Stimulated activated CD4-positive, alpha-beta T cell treated with anti-CD3 and anti-CD28 coated beads, Interleukin-12 subunit alpha, Interleukin-12 subunit beta, amount 100 ng/mL, for 24 hours (primary cell): ENCODE data around the gene IFNA1.
A peak's percentile ranks its signal among the peaks of the same experiment; 100 is the strongest.
"Not testable (repeated sequence)": the region's sequence is repeated elsewhere in the genome, so short reads cannot be mapped to it uniquely, and the experiment has no call there.

Experiments used
- DNase-seq, 2 experiments: peaks; one replicate each; pipeline ENCODE4 v3.0.0-alpha.2; 2020; ENCODE audit warnings: low read depth in 2 of 2

The IFNA1 gene

GRCh38 chr9:21440139-21440538 is at the start of gene IFNA1:
Gene IFNA1, plus strand, starts transcription at chr9:21440439. Its CDS starts 69 bp downstream, at chr9:21440508.
- DNase-seq = no peak

- no peak for DNase-seq
Measured at GRCh38 chr9:21392270-21392669, 48.0 kb upstream of the IFNA1 start.

- DNase-seq = peak; percentile 17 to 50
Measured at GRCh38 chr9:21395778-21396717, 44.2 kb upstream of the IFNA1 start.

- no peak for DNase-seq
Measured at GRCh38 chr9:21398955-21399489, 41.2 kb upstream of the IFNA1 start.

GRCh38 chr9:21399956-21400355 is 40.3 kb upstream of the IFNA1 start:
- no peak for DNase-seq

GRCh38 chr9:21402386-21403251 is 37.6 kb upstream of the IFNA1 start:
- DNase-seq = no peak

GRCh38 chr9:21404146-21404545 is 36.1 kb upstream of the IFNA1 start:
- DNase-seq = no peak

- no peak for DNase-seq
Measured at GRCh38 chr9:21408817-21409216, 31.4 kb upstream of the IFNA1 start, which contains the start of gene IFNA8. Gene IFNA8, plus strand, starts transcription at chr9:21409117. Its CDS starts 60 bp downstream, at chr9:21409177.

- DNase-seq = no peak
Measured at GRCh38 chr9:21412107-21412506, 28.1 kb upstream of the IFNA1 start.

- DNase-seq = no peak
Measured at GRCh38 chr9:21413151-21413550, 27.1 kb upstream of the IFNA1 start.

GRCh38 chr9:21413624-21414023 is 26.6 kb upstream of the IFNA1 start:
- DNase-seq = no peak

GRCh38 chr9:21414220-21414940 is 25.9 kb upstream of the IFNA1 start:
- DNase-seq = no peak

- no peak for DNase-seq
Measured at GRCh38 chr9:21415493-21416267, 24.6 kb upstream of the IFNA1 start.

- no peak for DNase-seq
Measured at GRCh38 chr9:21428235-21428634, 12.0 kb upstream of the IFNA1 start.

- DNase-seq = no peak
Measured at GRCh38 chr9:21429191-21429590, 11.0 kb upstream of the IFNA1 start.

GRCh38 chr9:21432672-21433425 is 7.4 kb upstream of the IFNA1 start:
- no peak for DNase-seq

GRCh38 chr9:21434202-21435014 is 5.8 kb upstream of the IFNA1 start:
- peak in 1 of 2 experiments; percentile 25 for DNase-seq

- DNase-seq = not testable (repeated sequence)
Measured at GRCh38 chr9:21435015-21435383, 5.2 kb upstream of the IFNA1 start.
